Fibroblast of the aortic adventitia (primary cell): ENCODE data around the gene EFNA5. TPM values are rescaled to one million over a fixed set of nuclear protein-coding genes. Genes with fewer than 3 reads are reported as not detected.

Experiments
- DNase-seq: peaks from one replicate; pipeline ENCODE4 v3.0.0-alpha.2; 2010; ENCODE audit warnings: low read depth
- H3K4me3 ChIP-seq: 2 replicates; pipeline ENCODE4 v1.5.1; 2011; ENCODE audit warnings: low read depth, mild to moderate bottlenecking, control low read depth, low read length, moderate library complexity
- total RNA-seq: library from RNA; depleted of rRNA; stranded (reverse); fragments of >200 nt; gene quantifications from 2 replicates; pipeline ENCODE4 v1.2.3, GENCODE V29; 2012; ENCODE audit warnings: low replicate concordance
- TF ChIP-seq, protein P1 (sequence below): IDR thresholded peaks from 2 replicates; pipeline ENCODE4 v1.5.1; 2011; ENCODE audit warnings: mild to moderate bottlenecking, low read length, control low read depth, inconsistent platforms; ENCODE audit not compliant: insufficient read depth

Gene EFNA5
- total RNA-seq, 1 donor, result 33.1 TPM

GRCh38 chr5:107565791-107566767 is 104.7 kb downstream of the EFNA5 start:
- no peak overlapping the region for H3K4me3 ChIP-seq
- TF ChIP-seq, protein P1, sequence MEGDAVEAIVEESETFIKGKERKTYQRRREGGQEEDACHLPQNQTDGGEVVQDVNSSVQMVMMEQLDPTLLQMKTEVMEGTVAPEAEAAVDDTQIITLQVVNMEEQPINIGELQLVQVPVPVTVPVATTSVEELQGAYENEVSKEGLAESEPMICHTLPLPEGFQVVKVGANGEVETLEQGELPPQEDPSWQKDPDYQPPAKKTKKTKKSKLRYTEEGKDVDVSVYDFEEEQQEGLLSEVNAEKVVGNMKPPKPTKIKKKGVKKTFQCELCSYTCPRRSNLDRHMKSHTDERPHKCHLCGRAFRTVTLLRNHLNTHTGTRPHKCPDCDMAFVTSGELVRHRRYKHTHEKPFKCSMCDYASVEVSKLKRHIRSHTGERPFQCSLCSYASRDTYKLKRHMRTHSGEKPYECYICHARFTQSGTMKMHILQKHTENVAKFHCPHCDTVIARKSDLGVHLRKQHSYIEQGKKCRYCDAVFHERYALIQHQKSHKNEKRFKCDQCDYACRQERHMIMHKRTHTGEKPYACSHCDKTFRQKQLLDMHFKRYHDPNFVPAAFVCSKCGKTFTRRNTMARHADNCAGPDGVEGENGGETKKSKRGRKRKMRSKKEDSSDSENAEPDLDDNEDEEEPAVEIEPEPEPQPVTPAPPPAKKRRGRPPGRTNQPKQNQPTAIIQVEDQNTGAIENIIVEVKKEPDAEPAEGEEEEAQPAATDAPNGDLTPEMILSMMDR, result no peak
- peak; percentile 26 for DNase-seq

DNA sequence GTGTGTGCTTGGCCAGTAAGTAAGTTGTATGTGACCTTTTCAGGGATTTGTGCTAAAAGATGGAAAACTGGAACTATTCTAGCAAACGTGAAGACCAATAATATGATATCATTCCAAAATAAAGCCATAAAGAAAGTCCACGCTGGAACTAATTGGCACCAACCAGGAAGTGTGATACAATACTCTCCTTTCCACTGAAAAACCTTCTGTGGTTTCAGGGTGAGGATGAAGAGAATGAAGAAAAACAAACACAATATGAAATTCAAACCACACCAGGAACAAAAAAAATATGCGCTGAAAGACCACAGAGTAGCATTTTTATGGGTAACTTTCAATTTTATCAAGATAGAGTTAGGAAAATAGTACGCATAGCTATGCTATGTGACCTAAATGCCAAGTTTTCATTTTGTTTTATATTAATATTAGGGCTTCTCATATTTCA is 105.8 kb downstream of the EFNA5 start:
- no peak overlapping the region for H3K4me3 ChIP-seq
- TF ChIP-seq, protein P1, result no peak
- DNase-seq, result peak; percentile 58

GRCh38 chr5:107563959-107564544 is 106.7 kb downstream of the EFNA5 start:
- no peak for DNase-seq
- no peak overlapping the region for H3K4me3 ChIP-seq
- TF ChIP-seq, protein P1, result no peak

DNA sequence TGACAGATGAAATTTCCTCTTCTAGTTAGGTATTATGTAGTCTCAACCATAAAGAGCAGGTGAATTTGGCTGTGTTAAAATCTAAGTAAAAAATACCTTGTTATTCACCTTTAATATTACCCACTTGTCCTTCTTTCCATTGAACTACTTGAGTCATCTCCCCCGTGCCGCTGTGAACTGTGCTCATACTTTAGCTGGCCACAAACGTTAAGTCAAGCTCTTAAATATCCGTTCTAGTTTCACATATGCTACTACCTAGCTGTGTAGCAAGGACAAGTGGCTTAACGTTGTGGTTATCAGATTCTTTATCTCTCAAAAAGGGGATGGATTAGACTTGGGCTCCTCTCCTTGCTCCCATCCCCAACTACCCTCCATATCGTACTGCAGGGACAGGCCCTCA is 110.4 kb downstream of the EFNA5 start:
- no peak overlapping the region for H3K4me3 ChIP-seq

DNA sequence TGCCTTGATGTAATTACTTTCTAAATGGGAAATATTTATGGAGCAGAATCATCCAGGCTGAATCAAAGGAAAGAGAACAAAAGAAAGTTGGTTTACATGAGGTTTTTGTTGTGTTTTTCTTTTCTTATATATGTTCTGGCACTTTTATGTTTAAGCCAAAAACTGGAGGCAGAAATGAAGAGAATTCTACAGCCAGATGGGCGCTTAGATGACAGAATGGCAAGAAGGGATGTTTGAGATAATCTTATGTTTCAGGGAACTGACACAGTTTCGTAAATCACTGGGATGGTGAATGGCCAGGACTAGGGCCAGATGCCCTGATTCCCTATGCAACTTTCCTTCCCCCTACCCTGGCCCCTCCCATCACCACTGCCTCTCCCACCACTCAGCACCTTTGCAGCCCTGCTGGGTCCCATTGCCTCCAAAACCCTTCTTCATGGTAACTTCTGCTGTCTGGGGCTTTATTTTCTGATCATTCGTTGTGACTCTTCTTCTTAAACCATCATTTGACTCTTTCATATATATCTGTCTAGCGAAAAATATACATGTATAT is 111.8 kb downstream of the EFNA5 start:
- DNase-seq, result no peak
- H3K4me3 ChIP-seq, result no peak overlapping the region
- TF ChIP-seq, protein P1, result no peak

More for the DNA sequence above, 110.4 kb downstream of the EFNA5 start:
- no peak for DNase-seq
- TF ChIP-seq, protein P1, result no peak

- TF ChIP-seq, protein P1, result no peak
- no peak for DNase-seq
- no peak overlapping the region for H3K4me3 ChIP-seq
Measured at GRCh38 chr5:107557051-107557658, 113.6 kb downstream of the EFNA5 start.
